ENCODE measurements around the gene RECQL.
"Not testable (repeated sequence)": the region's sequence is repeated elsewhere in the genome, so short reads cannot be mapped to it uniquely, and the experiment has no call there.

Gene RECQL

GRCh38 chr12:21433525-21433924, 67.9 kb downstream of the RECQL start:
- in situ Hi-C loops (cut with MboI; ENCODE audit: low sequenced_read_pairs) = no loop called here

- in situ Hi-C loops (cut with MboI; ENCODE audit: low sequenced_read_pairs) = no loop called here
Measured at GRCh38 chr12:21429994-21430393, 71.4 kb downstream of the RECQL start.

DNA sequence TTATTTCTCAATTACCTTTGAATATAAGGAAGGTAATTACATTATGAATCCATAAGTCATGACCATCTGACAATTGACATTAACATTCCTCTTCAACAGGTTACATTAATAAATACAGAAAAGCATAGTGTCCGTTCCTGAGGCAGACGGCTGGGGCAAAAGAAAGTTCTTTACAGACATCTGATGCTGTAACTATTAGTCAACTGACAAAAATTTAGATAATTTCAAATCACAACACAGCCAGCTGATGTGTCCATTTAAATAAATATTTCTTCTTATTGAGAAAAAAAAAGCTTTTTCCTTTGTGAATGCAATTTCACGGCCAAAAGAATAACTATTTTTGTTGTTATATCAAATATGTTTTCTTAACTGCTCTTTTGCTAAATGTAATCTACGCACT, 73.2 kb downstream of the RECQL start:
- in situ Hi-C loops (cut with MboI; ENCODE audit: low sequenced_read_pairs) = no loop called here

DNA sequence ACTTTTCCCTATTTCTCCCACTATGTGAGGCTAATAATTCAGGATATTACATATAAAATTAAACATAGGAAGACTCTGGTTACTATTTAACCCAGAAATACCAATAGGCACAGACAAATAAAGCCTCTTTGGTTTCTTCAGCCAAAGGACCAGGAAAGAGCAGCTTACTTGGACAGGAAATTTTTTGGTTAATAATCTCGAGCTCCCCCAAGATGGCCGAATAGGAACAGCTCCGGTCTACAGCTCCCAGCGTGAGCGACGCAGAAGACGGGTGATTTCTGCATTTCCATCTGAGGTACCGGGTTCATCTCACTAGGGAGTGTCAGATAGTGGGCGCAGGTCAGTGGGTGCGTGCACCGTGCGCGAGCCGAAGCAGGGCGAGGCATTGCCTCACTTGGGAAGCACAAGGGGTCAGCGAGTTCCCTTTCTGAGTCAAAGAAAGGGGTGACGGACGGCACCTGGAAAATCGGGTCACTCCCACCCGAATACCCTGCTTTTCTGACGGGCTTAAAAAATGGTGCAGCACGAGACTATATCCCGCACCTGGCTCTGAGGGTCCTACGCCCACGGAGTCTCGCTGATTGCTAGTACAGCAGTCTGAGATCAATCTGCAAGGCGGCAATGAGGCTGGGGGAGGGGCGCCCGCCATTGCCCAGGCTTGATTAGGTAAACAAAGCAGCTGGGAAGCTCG, 82.3 kb downstream of the RECQL start:
- in situ Hi-C loops (cut with MboI; ENCODE audit: low sequenced_read_pairs) = not testable (repeated sequence)
